ENCODE data around the gene DGKA.

DGKA gene

DNA sequence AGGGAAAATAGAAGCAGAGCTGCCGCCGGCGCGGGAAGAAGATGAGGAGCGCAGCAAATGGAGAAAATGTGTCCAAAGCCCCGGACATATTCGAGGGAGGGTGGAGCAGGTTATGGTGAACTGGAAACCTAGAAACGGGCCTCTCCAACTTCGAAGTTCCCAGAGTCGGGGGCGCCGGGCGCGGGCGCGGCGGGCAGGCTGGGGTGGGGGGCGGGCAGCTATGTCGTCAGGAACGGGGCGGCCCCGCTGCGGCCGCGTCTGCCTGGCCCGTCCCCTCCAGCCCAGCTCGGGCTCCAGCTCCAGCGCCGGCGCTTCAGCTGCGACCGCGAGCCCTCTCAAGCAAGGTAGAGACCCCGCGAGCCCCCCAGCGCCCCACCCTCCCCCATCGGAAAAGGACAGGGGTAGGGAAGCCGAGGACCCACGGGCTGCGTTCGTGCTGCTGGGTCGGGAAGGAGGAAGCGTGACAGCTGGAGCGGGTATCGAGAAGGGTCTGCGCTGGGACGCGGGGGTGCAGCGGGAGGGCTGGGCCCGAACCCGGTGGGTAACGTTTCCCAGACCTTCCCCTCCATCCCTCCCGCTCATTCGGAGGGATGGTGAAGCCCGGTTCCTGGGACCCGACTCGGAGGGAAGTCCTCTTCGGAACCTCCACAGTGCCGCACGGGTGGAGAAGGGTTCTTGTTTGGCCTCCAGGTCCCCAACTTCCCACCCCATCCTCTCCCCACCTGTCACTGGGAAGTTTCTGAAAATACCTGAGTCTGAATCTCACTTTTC, 1.0 kb downstream of the DGKA start:
- no peak for DNase-seq

DNA sequence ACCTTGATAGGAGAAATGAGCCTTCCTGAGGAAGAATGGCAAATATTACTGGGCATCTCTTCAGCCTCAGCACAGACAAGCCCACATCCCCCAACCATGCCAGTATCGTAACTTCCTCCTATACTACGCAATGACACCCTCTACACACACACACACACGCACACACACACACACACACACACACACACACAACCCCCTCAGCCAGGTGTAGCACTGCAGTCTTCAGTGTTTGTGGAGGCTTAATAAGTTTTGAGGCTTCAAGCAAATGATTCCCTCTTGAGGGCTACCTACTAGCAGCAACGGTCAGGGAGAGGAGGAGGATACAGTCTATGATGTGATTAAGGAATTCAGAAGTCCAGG, 1.6 kb downstream of the DGKA start:
- no peak for DNase-seq

DNA sequence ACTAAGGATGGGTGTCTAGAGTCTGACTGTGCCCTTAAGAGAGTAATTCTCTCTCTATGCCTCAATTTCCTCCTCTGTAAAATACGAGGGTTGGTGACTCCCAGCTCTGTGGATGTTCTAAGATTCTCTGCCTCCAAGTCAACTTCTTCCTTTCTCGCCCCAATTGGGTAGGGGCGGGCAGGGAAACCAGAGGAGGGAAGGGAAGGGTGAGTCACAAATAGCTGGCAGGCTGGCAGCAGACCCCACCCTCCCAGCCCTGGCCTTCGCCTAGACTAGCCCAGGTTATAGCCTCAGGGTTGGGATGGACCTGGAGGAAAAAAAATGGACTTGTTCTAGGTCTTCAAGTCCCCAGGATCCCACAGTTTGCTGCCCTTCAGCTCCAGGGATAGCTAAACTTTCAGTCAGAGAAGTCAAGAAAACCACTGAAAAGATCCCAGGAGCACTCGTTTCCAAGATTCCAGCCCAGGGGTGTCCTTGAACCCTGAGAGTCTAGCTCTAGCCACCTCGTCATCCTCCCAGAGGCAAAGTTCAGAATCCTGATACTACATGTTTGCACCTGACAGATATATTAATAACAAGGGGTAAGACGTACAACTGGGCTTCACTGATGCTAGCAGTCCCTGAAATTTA, 2.3 kb downstream of the DGKA start:
- DNase-seq = no peak

DNA sequence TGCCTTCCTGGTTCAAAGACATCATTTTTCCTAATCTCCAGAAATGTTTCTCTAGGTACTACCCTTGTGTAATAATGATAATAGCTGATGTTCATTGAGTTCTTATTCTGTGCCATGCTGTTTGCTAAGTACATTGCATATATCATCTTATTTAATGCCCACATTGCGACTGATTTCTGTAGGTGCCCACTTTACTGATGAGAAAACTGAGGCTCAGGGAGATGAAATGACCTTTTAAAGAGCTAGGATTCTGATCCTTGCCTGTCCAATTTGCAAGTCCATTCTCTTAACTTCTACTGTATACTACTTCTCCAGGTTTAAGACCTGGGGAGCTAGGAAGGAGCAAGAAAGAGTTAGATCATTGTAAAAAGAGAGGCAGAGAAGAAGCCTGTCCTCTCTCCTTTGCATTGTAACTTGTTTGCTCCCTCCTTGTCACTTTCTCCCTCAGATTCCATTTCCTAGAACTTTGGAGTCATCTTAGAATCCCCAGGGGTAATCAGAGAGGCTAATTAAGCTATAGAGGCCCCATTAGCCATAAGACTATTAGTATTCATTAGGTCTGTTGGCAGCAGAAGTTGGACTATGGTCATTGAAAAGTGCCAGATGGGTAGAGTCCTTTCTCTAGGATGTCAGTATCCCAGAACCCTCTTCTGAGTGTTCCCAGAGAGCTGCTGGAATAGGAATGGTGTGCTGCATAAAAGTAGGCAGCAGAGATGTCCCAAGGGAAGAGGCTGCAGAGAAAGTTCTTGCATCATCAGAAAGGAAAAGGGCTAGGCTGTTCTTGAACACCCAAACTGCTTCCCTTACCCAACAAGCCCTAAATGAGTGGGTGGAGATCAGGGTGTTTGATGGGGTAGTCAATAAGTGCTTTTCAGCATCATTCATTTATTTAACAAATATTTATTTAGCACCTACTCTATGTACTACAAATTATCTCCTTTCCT, 3.1 kb downstream of the DGKA start:
- DNase-seq = no peak

DNA sequence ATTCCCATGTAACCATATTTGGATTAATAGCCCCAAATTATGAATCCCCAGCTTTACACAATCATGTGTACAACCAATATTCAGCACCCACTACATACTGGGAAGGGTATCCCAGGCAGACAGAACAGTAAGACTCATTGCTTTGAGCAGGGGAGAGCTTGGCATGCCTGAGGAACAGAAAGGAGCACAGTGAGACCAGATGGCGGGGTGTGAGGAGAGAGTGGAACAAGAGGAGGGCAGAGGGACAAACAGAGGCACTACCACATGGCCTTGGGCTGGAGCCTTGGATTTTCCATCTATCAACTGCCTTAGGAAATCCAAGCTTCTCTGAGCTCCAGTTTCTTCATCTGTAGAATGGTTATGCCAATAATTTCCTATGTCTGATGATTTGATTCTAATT, 3.8 kb downstream of the DGKA start:
- DNase-seq = no peak

DNA sequence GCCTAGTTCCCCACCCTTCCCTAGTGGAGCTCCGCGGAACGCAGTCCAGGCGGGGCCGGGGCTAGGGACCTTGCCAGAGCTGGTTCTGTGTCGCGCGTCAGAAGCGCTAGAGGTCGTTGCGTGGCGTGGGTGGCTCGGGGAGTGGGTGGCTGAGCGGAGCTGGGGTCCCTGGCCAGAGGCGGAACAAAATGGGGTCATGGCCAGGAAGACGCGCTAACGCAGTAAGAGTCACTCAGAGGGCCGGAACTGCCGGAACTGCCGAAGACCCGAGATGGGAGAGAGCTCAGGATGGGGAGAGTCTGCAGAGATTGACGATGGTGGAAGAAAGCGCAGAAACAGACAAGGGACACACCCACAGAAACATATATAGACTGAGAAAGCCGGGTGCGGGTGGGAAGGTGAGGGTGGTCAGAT, 4.8 kb downstream of the DGKA start:
- DNase-seq = no peak

DNA sequence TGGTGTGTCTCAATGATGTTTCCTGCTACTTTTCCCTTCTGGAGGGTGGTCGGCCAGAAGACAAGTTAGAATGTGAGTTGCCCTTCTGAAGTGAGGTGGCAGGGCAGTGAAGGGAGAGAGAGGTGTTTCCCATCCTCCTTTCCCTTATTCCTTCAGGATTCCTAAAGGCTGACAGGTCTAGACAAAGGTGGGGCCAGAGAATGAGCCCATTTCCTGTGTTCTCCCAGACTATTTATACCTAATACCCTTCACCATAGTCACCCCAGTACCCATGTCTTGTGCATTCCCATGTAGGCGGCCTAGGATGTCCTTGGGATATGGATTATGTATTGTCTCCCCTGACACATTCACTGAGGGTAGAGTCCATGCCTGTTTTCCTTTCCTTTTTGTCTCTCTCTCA, 7.0 kb downstream of the DGKA start:
- no peak for DNase-seq

DNA sequence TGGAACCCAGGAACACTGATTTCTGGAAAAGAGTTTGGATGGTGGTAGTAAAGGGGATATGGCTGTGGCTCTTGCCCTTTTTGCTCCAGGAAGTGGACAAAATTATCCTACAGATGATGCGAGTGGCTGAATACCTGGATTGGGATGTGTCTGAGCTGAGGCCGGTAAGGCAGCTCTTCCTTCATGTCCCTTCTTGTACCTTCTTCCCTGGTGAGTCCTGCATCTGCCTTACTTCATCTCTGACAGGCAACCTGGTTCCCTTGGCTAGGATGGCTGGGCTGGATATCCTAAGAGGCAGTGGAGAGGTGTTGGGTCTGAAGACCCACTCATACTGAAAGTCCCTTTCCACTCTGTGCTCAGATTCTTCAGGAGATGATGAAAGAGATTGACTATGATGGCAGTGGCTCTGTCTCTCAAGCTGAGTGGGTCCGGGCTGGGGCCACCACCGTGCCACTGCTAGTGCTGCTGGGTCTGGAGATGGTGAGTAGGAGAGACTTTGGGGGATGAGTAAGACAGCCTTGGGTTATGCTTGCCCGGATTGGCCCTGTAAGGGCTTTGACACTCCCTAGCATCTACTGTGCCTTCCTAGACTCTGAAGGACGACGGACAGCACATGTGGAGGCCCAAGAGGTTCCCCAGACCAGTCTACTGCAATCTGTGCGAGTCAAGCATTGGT, 8.0 kb downstream of the DGKA start:
- DNase-seq = no peak

- peak; percentile 42 for DNase-seq
Measured at GRCh38 chr12:55940065-55940732, 9.2 kb downstream of the DGKA start.

DNA sequence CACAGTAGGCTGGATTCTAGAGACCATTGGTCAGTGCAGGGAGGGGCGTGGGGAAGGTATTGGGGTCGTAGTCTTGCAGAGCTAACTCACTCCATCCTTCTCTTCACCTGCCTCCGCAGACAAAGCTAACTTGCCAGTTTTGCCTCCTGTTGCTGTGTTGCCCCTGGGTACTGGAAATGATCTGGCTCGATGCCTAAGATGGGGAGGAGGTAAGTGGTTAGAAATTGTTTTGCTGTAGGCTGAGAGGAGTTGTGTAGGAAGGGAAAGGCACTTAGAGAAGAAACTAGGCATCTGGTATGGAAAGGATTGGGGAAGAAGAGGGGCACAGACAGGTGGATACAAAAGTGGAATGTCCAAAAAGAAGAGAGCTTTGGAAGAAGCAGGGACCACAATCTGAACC, 11.1 kb downstream of the DGKA start:
- DNase-seq = no peak

DNA sequence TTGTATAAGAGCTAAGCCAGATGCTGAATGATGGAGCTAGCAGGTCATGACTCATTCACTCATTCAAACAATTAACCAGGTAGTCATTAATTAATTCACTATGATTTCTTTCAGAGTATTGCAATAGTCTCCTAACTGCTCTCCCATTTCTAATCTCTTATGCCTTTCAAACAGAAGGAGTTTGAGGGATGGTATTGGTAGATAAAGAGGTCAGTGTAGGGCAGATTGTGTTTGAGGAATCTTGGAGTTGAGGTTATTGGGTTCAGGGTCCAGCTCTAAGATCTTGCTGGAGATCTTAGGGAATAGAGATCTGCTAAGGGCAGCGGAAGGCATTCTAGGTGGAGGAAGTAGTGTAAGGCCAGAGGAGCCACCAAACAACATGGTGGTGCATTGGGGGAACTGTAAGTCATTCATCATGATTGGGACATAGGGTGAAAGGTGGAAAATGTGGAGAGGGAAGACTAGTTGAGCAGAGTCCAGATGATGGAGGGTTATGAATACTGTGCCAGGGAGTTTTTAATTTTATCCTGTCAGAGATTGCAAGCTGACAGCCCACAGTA, 11.7 kb downstream of the DGKA start:
- no peak for DNase-seq

- DNase-seq = no peak
Measured at GRCh38 chr12:55946553-55946952, 15.6 kb downstream of the DGKA start.

- no peak for DNase-seq
Measured at GRCh38 chr12:55955344-55955743, 24.4 kb downstream of the DGKA start.

- no peak for DNase-seq
Measured at GRCh38 chr12:55955800-55956508, 25.0 kb downstream of the DGKA start.

GRCh38 chr12:55957106-55957859, 26.3 kb downstream of the DGKA start:
- no peak for DNase-seq

DNA sequence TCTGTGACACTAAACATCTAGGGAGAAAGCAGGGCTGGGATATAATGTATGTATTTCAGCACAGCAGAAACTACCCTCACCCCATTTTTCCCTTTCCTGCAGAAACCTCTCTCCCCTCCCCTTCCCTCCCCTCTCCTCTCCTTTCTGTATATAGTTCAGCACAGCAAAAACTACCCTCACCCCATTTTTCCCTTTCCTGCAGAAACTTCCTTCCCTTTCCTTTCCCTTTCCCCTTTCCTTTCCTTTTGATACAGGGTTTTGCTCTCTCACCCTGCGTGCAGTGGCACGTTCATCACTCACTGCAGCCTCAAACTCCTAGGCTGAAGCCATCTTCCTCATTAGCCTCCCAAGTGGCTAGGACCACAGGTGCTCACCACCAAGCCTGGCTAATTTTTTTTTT, 32.8 kb downstream of the DGKA start:
- no peak for DNase-seq

- no peak for DNase-seq
Measured at GRCh38 chr12:55965240-55965639, 34.3 kb downstream of the DGKA start.

DNA sequence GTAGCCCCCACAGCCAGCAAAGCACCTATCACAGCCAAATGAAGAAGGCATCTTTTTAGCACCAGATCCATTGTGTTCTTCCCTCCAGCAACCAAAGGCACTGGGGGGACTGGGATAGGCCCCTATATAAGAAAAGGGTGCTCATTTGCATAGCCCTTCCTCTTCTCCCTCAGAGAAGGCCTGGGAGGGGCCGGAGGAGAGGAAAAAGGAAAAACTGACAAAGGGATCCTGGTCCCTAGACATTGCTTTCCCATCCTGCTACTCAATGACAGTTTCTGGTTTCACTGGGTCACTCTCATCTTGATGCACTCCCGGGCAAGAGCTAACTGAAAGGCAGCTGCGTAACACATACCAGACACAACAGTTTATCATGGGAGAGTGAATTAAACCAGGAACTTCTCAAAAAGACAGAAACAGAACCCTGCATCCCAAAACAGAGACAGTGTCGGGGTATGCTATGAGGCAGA, 35.0 kb downstream of the DGKA start, which contains the start of gene PMEL:
PMEL (minus strand) TSS at position 102 of the 467 bp plus-strand sequence; CDS start at position 71, 31 bp downstream.
- no peak for DNase-seq

- no peak for DNase-seq
Measured at GRCh38 chr12:55966408-55967281, 35.7 kb downstream of the DGKA start, which contains the start of gene CDK2. Gene CDK2, plus strand, starts transcription at chr12:55966830. Its CDS starts 179 bp downstream, at chr12:55967009.

Measured in NCI-H2081 treated with DMSO at 0.1 percent for 48 hours (cell line).